ENCODE data around the gene PRRX2. TPM values are rescaled to one million over a fixed set of nuclear protein-coding genes. Genes with fewer than 3 reads are reported as not detected.

Gene PRRX2
- total and polyA plus RNA-seq, 9 of the 15 experiments (the other 6 are each of a cell fraction or from before 2014, with no cell fraction given), result 0.21 TPM; not detected in 8

GRCh38 chr9:129619787-129620668, 45.4 kb upstream of the PRRX2 start (continued):
- TF ChIP-seq MGA (IDR thresholded peaks at IDR 0.05) (no peak), TEAD1 (CRISPR knock-in tag; IDR thresholded peaks at IDR 0.05) (no peak), KLF1 (tag; IDR thresholded peaks at IDR 0.05) (no peak), ETV5 (CRISPR knock-in tag; IDR thresholded peaks at IDR 0.05; ENCODE audit: low read depth) (0 out of 2 replicates have a peak, but pooled peaks have one; percentile 52), NELFE (IDR thresholded peaks at IDR 0.05; ENCODE audit: insufficient read depth, insufficient read length) (no peak), JUND (IDR thresholded peaks at IDR 0.05; ENCODE audit: borderline replicate concordance, low read depth, low read length) (no peak), JUND (tag; IDR thresholded peaks at IDR 0.05; ENCODE audit: borderline replicate concordance, low read depth, low read length) (no peak), RFX1 (IDR thresholded peaks at IDR 0.05) (no peak), ID3 (CRISPR knock-in tag; IDR thresholded peaks at IDR 0.05) (no peak), ID3 (tag; IDR thresholded peaks at IDR 0.05) (peak; percentile 73; the same call in 1 of the 2 replicates), ZNF639 (CRISPR knock-in tag; conservative IDR thresholded peaks at IDR 0.05 in 1 of 2, IDR thresholded peaks at IDR 0.05 in 1 of 2) (no peak), KDM5B (IDR thresholded peaks at IDR 0.05; ENCODE audit: insufficient replicate concordance, low read depth, low read length) (peak; percentile 56)

All from K562 (cell line).